Measurements from ENCODE around the gene KLK5. TPM values are rescaled to one million over a fixed set of nuclear protein-coding genes. Genes with fewer than 3 reads are reported as not detected.

KLK5 gene
- total RNA-seq, 1 experiment from 2014 or later, result not detected

DNA sequence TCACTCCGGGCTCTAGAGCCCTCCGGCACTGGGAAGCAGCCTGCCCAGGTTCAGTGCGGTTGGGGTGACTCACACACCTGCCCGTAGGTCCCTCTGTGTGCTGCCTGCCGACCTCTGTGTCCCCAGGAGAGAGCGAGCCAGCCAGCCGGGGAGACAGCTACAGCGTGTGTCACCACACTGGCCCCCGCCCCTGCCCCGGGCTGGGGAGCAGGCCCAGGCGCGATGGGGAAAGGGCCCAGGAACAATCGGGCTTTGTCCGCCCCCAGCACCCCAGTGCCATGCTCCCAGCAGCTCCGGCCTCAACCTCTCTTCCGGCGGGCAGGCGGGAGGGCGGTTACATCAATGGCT, 16.5 kb upstream of the KLK5 start, which contains the start of gene KLK6:
TSS of gene KLK6 (minus strand) at position 179 of the 348 bp plus-strand sequence. CDS start 1,487 bp downstream, outside the sequence.
- DNase-seq (ENCODE audit: low read depth), result no peak

- no peak for DNase-seq (ENCODE audit: low read depth)
These were observed 16.0 kb upstream of the KLK5 start for GRCh38 chr19:50968716-50969412.

GRCh38 chr19:50967929-50968715, 15.3 kb upstream of the KLK5 start:
- DNase-seq (ENCODE audit: low read depth), result no peak

GRCh38 chr19:50964266-50964665, 11.4 kb upstream of the KLK5 start:
- no peak for DNase-seq (ENCODE audit: low read depth)

- DNase-seq (ENCODE audit: low read depth), result no peak
These were observed 10.5 kb upstream of the KLK5 start for GRCh38 chr19:50963381-50963780.

- no peak for DNase-seq (ENCODE audit: low read depth)
These were observed 9.4 kb upstream of the KLK5 start for GRCh38 chr19:50962245-50962644.

DNA sequence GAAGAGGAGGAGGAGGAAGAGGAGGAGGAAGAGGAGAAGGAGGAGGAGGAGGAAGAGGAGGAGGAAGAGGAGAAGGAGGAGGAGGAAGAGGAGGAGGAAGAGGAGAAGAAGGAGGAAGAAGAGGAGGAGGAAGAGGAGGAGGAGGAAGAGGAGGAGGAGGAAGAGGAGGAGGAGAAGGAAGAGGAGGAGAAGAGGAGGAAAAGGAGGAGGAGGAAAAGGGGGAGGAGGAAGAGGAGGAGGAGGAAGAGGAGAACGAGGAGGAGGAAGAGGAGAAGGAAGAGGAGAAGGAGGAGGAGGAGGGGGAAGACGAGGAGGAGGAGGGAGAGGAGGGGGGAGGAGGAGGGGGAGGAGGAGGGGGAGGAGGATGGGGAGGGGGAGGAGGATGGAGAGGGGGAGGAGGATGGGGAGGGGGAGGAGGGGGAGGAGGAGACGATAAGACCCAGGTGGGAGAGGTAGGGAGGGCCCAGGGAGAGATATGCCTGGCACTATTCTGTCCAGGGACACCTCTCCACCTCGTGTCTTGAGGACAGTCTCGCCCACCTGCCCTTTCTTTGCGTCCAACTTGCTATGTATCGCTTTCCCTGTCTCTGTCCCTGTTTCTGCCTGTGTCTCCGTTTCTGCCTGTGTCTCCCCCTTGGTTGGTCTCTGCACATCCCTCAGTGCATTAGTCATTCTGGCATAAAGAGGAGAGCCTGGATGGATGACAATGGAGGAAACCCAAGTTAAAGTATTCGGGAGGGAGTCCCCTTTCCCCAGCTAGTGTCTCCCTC, 7.1 kb upstream of the KLK5 start:
- peak; percentile 6 for DNase-seq (ENCODE audit: low read depth)

GRCh38 chr19:50957587-50957986, 4.7 kb upstream of the KLK5 start:
- no peak for DNase-seq (ENCODE audit: low read depth)

DNA sequence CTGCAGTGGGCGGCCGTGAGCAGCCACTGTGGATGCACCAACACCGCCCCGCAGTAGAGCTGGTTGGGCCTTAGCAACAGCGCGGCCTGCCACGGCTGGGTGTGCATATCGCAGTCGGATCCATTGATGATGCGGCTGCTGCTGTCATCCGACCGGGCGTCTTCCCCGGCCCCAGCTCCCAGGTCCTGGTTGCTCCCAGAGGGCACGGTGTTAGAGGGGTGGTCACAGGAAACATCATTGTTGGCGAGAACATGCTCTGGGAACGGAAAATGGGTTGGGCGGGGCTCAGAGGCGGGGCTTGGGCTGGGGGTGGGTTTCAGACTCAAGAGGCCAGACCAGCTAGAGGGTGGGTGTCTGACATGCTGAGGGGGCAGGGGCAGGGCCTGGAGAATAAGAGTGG, 3.0 kb downstream of the KLK5 start:
- no peak for DNase-seq (ENCODE audit: low read depth)

GRCh38 chr19:50947123-50947522, 5.7 kb downstream of the KLK5 start:
- DNase-seq (ENCODE audit: low read depth), result no peak

DNA sequence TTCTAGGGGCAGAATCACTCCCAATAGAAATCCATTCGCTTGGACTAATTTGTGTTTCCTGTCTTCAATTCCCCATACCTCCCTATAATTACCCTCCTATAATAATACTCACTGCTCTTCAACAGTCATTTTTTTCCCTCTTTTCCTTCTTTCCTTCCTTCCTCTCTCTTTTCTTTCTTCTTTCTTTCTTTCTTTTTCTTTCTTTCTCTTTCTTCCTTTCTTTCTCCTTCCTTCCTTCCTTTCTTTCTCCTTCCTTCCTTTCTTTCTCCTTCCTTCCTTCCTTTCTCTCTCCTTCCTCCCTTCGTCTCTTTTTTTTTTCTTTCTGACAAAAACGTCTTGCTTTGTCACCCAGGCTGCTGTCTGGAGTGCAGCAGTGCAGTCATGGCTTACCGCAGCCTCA, 8.0 kb downstream of the KLK5 start:
- no peak for DNase-seq (ENCODE audit: low read depth)

DNA sequence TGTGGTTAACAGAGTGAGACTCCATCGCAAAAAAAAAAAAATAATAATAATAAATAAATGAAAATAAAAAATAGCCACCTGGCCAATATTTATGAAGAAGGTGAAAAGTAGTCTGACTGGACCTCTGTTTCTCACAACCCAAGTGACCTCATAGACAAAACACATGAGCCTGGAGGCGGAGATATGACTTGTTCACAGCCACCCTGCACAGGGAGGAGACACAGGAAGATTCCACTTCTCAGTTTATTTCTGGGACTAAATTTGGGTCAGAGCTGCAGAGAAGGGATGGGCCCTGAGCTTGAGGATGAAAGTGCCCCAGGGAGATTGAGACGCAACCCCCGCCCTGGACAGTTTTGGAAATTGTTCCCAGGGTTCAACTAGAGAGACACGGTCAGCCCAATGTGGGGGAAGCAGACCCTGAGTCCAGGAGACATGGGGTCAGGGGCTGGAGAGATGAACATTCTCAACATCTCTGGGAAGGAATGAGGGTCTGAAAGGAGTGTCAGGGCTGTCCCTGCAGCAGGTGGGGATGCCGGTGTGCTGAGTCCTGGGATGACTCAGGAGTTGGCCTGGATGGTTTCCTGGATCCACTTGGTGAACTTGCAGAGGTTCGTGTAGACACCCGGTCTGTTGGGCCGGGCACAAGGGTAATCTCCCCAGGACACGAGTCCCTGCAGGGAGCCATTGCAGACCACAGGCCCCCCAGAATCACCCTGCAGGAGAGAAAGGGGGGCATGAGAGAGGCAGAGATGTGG, 9.6 kb downstream of the KLK5 start:
- no peak for DNase-seq (ENCODE audit: low read depth)

GRCh38 chr19:50939596-50939995, 13.2 kb downstream of the KLK5 start:
- DNase-seq (ENCODE audit: low read depth), result no peak

DNA sequence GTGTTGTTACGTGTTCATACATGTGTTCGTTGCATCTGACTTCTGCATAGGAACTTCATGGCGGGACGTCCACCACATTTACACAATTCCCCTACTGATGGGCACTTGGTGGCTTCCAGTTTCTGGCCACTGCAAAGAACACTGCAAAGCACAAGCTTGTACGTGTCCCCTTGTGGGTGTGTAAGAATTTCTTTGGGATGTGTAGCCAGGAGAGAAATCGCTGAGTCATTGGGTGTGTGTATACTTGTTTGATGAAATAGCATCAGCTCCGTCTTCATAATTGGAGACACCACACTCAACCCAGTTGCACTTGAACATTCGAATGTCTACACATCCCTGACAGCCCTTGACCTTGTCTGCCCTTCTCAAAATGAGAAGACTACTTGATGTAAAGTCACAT, 19.2 kb downstream of the KLK5 start:
- DNase-seq (ENCODE audit: low read depth), result peak; percentile 20

DNA sequence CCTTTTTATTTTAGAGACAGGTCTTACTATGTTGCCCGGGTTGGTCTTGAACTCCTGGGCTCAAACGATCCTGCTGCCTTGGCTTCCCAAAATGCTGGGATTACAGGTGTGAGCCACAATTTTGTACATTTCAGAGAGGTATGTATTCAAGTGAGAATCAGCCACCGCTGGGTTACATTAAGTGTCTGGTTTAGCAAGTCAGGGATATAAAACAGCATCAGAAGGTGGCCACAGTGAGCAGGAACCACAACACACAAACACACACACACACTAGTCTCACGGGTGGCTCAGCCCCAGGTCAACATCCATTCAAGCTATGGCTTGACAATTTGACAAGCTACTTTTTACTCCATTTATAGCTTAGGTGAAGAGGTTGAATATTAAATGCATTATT, 20.2 kb downstream of the KLK5 start:
- no peak for DNase-seq (ENCODE audit: low read depth)

- no peak for DNase-seq (ENCODE audit: low read depth)
These were observed 20.7 kb downstream of the KLK5 start for GRCh38 chr19:50932018-50932689.

DNA sequence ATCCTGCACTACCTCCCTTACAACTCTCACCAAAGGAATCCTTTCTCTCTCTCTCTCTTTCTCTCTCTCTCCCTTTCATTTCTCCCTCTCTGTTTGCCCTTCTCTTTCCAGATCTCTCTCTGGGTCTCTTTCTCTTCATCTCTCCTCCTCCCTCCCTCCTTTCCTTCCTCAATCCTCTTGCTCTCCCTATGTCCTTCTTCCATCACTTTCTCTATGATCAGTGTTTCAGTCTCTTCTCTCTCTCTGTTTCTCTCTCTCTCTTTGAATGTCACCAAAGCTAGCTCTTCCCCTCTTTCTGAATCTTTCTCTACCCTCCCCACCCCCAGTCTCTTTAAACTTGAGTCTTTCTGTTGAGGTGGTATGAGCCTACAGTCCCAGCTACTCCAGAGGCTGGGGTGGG, 21.8 kb downstream of the KLK5 start:
- no peak for DNase-seq (ENCODE audit: low read depth)

- DNase-seq (ENCODE audit: low read depth), result no peak
These were observed 24.0 kb downstream of the KLK5 start for GRCh38 chr19:50928831-50929230.

- DNase-seq (ENCODE audit: low read depth), result no peak
These were observed 26.7 kb downstream of the KLK5 start for GRCh38 chr19:50926144-50926543.

GRCh38 chr19:50925734-50926133, 27.1 kb downstream of the KLK5 start:
- peak; percentile 5 for DNase-seq (ENCODE audit: low read depth)

DNA sequence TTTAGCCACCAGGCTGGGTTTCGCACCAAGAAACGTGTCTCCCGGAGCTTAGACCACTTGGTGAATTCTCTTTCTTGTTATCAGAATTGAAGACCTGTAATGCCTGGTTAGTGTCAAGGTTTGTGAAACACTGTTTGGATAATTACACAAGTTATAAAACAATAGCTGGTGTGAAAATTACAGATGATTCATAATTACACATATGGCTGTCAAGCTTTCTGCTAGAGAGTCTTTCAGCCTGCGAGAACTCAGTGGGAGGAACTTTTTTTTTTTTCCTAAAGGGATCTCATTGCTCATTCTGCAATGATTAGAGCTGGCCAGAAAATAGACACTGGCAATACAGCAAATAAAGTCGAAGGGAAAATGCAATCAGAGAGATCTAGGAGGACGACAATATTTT, 28.3 kb downstream of the KLK5 start:
- DNase-seq (ENCODE audit: low read depth), result no peak
